Neutrophil (primary cell): ENCODE data around the gene CCDC192.

Experiments used
- H3K27ac ChIP-seq: fragments of 200-600 bp; sonication (generic); 2 replicates; pipeline ENCODE4 v1.5.1; 2016; ENCODE audit warnings: mild to moderate bottlenecking, moderate library complexity
- H3K27me3 ChIP-seq: fragments of 200-600 bp; sonication (generic); 2 replicates; pipeline ENCODE4 v1.6.0; 2016; ENCODE audit warnings: mild to moderate bottlenecking
- H3K36me3 ChIP-seq: fragments of 200-600 bp; sonication (generic); 2 replicates; pipeline ENCODE4 v1.5.1; 2017
- H3K4me1 ChIP-seq, 2 experiments: fragments of 200-600 bp in 1 of 2; sonication (generic) in 1 of 2; 1 replicate in 1 of 2; 2 replicates in 1 of 2; pipeline versions ENCODE4 v1.5.1 to v1.6.1; 2013 to 2016; ENCODE audit warnings: low read depth in 1 of 2, low read length in 1 of 2, mild to moderate bottlenecking in 1 of 2, moderate library complexity in 1 of 2; ENCODE audit not compliant: control insufficient read depth in 1 of 2, insufficient read depth in 1 of 2
- H3K4me3 ChIP-seq, 2 experiments: fragments of 200-600 bp in 1 of 2; sonication (generic) in 1 of 2; 1 replicate in 1 of 2; 2 replicates in 1 of 2; pipeline ENCODE4 v1.5.1; 2013 to 2016; ENCODE audit warnings: low read depth in 1 of 2, low read length in 1 of 2, mild to moderate bottlenecking in 1 of 2, moderate library complexity in 1 of 2
- H3K9me3 ChIP-seq: fragments of 200-600 bp; sonication (generic); 2 replicates; pipeline ENCODE4 v1.5.1; 2016
- TF ChIP-seq, protein P1 (sequence below): fragments of 200-600 bp; sonication (generic); IDR thresholded peaks from 2 replicates; pipeline ENCODE4 v1.5.1; 2016; ENCODE audit warnings: antibody characterized with exemption

The CCDC192 gene

DNA sequence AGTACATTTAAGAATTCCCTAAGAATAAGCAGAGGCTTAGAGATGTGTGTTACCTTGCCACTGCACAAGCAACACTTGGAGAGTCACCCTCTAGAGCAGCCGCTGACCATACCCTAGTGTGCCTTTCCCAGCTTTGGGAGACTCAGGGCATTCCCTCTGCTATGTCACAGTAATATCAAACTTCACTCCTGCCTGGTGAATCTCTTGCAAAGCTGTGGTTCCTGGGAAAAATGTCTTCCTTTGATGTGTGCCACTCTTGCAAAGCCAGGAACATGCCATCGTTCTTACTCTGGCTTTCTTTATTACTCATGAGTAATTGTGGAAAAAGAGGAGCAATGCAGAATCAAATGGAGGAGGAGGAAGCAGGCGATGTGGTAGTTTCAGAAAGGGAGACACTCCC is 173.2 kb downstream of the CCDC192 start:
- no peaks in the 10 kb centered on the region for H3K9me3 ChIP-seq
- H3K36me3 ChIP-seq: no peaks in the 10 kb centered on the region
- H3K4me1 ChIP-seq: peaks cover 7 to 12% of the 10 kb centered on the region in 2 experiments
- H3K27ac ChIP-seq: no peak overlapping the region
- H3K4me3 ChIP-seq: no peak overlapping the region
- H3K27me3 ChIP-seq: no peaks in the 10 kb centered on the region
- TF ChIP-seq, protein P1, sequence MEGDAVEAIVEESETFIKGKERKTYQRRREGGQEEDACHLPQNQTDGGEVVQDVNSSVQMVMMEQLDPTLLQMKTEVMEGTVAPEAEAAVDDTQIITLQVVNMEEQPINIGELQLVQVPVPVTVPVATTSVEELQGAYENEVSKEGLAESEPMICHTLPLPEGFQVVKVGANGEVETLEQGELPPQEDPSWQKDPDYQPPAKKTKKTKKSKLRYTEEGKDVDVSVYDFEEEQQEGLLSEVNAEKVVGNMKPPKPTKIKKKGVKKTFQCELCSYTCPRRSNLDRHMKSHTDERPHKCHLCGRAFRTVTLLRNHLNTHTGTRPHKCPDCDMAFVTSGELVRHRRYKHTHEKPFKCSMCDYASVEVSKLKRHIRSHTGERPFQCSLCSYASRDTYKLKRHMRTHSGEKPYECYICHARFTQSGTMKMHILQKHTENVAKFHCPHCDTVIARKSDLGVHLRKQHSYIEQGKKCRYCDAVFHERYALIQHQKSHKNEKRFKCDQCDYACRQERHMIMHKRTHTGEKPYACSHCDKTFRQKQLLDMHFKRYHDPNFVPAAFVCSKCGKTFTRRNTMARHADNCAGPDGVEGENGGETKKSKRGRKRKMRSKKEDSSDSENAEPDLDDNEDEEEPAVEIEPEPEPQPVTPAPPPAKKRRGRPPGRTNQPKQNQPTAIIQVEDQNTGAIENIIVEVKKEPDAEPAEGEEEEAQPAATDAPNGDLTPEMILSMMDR: no peak

DNA sequence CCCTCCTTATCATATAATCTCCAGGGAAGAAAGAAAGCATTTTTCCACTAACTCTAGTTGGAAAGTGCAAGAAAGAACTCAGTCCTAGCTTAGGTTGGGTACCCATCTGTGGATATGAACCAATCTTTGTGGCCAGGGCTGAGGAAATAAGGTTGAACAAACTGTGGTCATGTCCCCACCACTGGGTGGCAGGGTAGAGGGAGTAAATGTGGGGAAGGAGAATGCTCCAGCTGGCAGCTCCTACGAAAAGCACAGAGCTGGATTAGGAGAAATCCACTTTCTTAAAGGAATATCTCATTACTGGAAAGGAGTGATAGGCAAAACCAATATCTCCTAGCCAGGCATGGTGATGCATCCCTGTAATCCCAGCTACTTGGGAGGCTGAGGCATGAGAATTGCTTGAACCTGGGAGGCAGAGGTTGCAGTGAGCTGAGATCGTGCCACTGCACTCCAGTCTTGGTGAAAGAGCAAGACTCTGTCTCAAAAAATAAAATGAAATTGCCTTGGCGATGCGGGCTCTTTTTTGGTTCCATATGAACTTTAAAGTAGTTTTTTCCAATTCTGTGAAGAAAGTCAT is 175.1 kb downstream of the CCDC192 start:
- Histone ChIP-seq H3K36me3 (no peaks in the 10 kb centered on the region), H3K9me3 (no peaks in the 10 kb centered on the region), H3K27ac (no peak overlapping the region), H3K4me1 (peaks cover 3 to 7% of the 10 kb centered on the region in 2 experiments), H3K27me3 (no peaks in the 10 kb centered on the region), H3K4me3 (no peak overlapping the region)
- TF ChIP-seq, protein P1: no peak

DNA sequence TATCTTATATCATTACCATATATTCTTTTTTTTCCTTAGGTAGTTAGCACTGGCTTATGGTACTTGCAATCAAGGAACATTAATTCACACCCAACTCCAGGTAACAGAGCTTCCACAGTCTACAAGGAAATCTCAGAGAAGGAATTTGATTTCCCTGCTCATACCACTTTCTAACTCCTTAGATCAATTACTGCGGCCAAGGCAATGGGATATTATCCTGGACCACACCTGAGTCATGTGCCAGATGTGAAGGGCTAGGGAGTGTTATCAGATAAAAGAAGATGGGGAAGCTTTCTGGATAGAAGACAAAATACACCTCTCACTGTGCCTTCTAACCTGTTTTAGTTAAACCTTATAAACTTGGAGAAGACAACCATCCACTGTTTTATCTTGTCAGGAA is 181.2 kb downstream of the CCDC192 start:
- Histone ChIP-seq H3K36me3 (no peaks in the 10 kb centered on the region), H3K27me3 (no peaks in the 10 kb centered on the region), H3K4me3 (no peak overlapping the region), H3K27ac (no peak overlapping the region), H3K9me3 (no peaks in the 10 kb centered on the region), H3K4me1 (no peaks in the 10 kb centered on the region)
- TF ChIP-seq, protein P1: no peak

DNA sequence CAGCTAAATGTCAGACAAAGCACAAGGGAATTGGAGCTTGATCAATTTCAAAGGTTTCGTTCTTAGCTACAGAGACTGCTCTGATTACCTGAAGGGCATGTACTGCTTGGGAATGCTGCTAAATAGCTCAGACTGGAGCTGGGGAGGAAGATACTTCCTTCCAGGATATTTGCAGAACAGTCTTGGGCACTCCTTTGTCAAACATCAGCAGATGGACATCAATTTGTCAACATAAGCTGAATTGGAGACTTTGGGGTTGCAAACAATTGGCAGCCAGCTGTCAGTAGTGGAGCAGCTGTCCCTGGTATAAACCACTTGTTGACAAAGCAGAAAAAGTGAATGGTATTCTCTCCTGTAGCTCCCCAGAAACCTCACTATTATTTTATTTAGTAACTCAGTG is 182.0 kb downstream of the CCDC192 start:
- H3K4me3 ChIP-seq: no peak overlapping the region
- no peak overlapping the region for H3K27ac ChIP-seq
- no peaks in the 10 kb centered on the region for H3K36me3 ChIP-seq
- H3K27me3 ChIP-seq: no peaks in the 10 kb centered on the region
- no peaks in the 10 kb centered on the region for H3K4me1 ChIP-seq
- no peaks in the 10 kb centered on the region for H3K9me3 ChIP-seq
- TF ChIP-seq, protein P1: no peak

DNA sequence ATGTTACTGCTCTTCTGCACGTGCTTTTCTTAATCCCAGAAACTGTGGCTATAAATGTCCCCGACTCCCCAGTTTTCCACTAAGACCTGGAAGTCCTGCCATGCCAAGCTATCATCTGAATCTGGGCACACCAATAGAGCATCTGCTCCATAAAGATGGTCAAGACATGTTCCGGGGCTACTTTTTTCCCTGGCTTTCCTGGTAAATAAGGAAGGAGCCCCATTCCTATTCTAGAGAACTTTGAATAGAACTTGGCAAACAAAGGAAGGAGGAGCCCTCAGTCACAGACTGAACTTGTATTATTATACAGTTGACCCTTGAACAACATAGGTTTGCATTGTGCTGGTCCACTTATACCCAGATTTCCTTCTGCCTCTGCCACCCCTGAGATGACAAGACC is 182.9 kb downstream of the CCDC192 start:
- no peak overlapping the region for H3K27ac ChIP-seq
- no peaks in the 10 kb centered on the region for H3K27me3 ChIP-seq
- H3K36me3 ChIP-seq: no peaks in the 10 kb centered on the region
- TF ChIP-seq, protein P1: no peak
- H3K9me3 ChIP-seq: no peaks in the 10 kb centered on the region
- H3K4me3 ChIP-seq: no peak overlapping the region
- no peaks in the 10 kb centered on the region for H3K4me1 ChIP-seq

DNA sequence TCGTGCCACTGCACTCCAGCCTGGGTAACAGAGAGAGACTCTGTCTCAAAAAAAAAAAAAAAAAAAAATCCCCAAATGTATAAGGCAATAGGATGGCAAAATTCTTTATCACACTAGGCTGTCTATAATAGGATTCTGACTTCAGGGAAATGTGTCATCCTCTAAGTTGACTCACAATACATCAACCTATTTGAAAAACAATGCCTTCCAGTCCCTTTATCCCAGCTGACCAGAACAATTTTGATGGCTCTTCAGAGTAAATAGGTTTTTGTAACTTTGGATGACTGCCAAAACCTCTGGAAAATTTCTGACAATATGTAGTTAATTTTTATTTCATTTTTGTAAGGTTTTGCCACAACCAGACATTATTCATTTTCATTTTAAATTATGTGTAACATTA is 184.1 kb downstream of the CCDC192 start:
- H3K4me3 ChIP-seq: no peak overlapping the region
- H3K9me3 ChIP-seq: no peaks in the 10 kb centered on the region
- TF ChIP-seq, protein P1: no peak

More for the DNA sequence above, 184.1 kb downstream of the CCDC192 start:
- no peaks in the 10 kb centered on the region for H3K27me3 ChIP-seq
- no peaks in the 10 kb centered on the region for H3K36me3 ChIP-seq
- H3K4me1 ChIP-seq: no peaks in the 10 kb centered on the region
- H3K27ac ChIP-seq: no peak overlapping the region
